GM13977 (cell line): ENCODE results near the gene REXO1.

ENCODE experiments used
- DNase-seq: peaks from one replicate; pipeline ENCODE4 v3.0.0; 2012; ENCODE audit warnings: low spot score
- in situ Hi-C: fragments of 300-500 bp; cut with MboI; formaldehyde crosslinking; loops from one replicate; pipeline ENCODE4 v1.12.0; 2022; ENCODE audit warnings: low sequenced_read_pairs, low pct_unique_long_range_greater_than_20kb, mixed read lengths, inconsistent platforms; ENCODE audit not compliant: unreplicated experiment
- TF ChIP-seq, protein P1 (sequence below): IDR thresholded peaks from 2 replicates; pipeline ENCODE4 v1.5.1; 2012; ENCODE audit warnings: mild to moderate bottlenecking, control low read depth; ENCODE audit not compliant: insufficient read depth; ENCODE audit errors: extremely low read depth, missing control alignments

The REXO1 gene

GRCh38 chr19:1776606-1777147 lies 71.6 kb downstream of the REXO1 start:
- DNase-seq, result no peak
- in situ Hi-C loops, result loop anchor here (10.0 kb wide), 1 partner anchor 232 kb away; no protein-coding TSS in a partner anchor
- TF ChIP-seq, protein P1, sequence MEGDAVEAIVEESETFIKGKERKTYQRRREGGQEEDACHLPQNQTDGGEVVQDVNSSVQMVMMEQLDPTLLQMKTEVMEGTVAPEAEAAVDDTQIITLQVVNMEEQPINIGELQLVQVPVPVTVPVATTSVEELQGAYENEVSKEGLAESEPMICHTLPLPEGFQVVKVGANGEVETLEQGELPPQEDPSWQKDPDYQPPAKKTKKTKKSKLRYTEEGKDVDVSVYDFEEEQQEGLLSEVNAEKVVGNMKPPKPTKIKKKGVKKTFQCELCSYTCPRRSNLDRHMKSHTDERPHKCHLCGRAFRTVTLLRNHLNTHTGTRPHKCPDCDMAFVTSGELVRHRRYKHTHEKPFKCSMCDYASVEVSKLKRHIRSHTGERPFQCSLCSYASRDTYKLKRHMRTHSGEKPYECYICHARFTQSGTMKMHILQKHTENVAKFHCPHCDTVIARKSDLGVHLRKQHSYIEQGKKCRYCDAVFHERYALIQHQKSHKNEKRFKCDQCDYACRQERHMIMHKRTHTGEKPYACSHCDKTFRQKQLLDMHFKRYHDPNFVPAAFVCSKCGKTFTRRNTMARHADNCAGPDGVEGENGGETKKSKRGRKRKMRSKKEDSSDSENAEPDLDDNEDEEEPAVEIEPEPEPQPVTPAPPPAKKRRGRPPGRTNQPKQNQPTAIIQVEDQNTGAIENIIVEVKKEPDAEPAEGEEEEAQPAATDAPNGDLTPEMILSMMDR, result no peak

DNA sequence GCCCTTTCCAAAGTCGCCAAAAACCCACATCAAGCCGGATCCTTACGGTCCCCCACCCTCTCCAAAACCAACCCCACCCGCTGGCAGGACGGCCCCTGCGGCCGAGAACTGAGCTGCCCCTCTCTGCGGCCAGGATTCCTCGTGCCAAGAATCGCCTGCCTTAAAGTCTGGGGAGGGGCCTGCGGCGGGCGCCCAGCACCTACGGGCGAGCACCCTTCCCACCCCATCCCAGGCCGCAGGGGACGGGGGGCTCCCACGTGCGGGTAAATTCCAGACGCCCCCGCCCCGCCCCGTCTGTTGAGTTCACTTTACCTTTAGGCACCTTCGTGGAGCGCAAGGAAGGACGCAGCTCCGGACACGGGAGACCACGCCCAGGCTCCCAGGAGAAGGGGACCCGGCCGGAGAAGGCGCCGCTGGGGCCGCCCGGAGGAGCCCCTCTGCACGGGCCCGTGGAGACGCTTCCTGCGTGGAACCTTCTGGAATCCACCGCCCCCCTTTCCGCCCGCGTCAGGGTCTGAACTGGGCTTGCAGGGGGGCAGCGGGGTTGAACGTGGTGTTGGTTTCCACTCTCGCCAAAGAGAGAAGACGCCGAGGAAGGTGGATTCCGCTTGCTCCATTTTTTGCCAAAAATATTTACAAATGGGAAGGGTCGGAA lies 72.2 kb downstream of the REXO1 start:
- in situ Hi-C loops, result loop anchor here (10.0 kb wide), 1 partner anchor 231 kb away; no protein-coding TSS in a partner anchor
- no peak for DNase-seq
- TF ChIP-seq, protein P1, result no peak

DNA sequence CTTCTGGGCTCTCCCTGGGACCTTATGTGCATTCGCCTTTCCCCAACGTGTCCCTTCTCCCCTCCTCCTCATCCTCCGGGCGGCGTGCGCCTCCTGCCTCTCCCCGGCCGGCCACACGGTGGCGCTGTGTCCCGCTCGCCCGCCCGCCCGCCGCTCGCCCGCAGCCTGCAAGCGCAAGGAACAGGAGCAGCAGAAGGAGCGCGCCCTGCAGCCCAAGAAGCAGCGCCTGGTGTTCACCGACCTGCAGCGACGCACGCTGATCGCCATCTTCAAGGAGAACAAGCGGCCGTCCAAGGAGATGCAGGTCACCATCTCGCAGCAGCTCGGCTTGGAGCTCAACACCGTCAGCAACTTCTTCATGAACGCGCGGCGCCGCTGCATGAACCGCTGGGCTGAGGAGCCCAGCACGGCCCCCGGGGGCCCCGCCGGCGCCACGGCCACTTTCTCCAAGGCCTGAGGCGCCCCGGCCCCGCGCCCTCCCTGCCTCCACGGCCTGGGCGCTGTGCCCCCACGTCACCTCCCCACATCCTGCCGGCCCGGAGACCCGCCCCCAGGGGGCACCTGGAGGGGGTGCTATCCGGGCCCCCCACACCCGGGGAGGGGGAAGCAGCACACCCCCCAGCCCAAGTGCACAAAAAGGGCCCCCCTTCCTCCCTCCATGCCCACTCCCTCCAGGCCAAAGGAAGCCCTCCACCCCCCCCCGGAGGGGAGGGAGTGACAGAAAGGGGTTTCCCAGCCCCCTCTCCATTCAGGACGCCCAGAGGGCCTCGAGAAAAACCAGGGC lies 73.1 kb downstream of the REXO1 start:
- in situ Hi-C loops, result loop anchor here (10.0 kb wide), 1 partner anchor 230 kb away; no protein-coding TSS in a partner anchor
- TF ChIP-seq, protein P1, result peak; percentile 45
- DNase-seq, result peak; percentile 43

DNA sequence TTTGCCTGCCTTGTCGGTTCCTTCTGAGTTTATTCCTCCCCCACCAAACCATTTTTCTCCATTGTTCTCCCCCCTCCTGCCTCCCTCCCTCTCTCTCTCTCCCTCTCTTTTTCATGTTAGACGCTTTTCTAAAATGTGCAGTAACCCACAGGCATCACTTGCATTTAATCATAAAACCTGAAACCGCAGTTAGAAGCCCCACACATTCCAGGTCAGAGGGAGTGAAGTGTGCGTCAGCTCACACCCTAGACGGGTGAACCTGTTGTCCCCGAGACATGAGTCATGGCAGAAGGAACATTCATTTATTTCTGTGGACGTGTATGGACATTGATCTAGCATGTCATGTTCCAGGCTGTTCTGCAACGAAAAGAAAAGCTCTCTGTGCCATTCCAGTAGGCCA lies 75.1 kb downstream of the REXO1 start:
- TF ChIP-seq, protein P1, result no peak
- in situ Hi-C loops, result loop anchor here (10.0 kb wide), 1 partner anchor 228 kb away; no protein-coding TSS in a partner anchor
- no peak for DNase-seq

- TF ChIP-seq, protein P1, result no peak
- DNase-seq, result no peak
- in situ Hi-C loops, result loop anchor here (10.0 kb wide), 1 partner anchor 226 kb away; no protein-coding TSS in a partner anchor
Observed at GRCh38 chr19:1770866-1771576, 77.3 kb downstream of the REXO1 start.

GRCh38 chr19:1769645-1769985 lies 78.7 kb downstream of the REXO1 start:
- TF ChIP-seq, protein P1, result no peak
- in situ Hi-C loops, result no loop called here

More at GRCh38 chr19:1769645-1769985, 78.7 kb downstream of the REXO1 start:
- no peak for DNase-seq
